Mesendoderm (in vitro differentiated cells): Measurements from ENCODE around the gene IL19.

ENCODE experiments used
- DNase-seq: peaks from one replicate; pipeline ENCODE4 v3.0.0; 2013
- H2AK5ac ChIP-seq: 2 replicates; pipeline ENCODE4 v1.6.1; 2013; ENCODE audit warnings: low read length, inconsistent platforms
- H2BK120ac ChIP-seq: 2 replicates; pipeline ENCODE4 v1.6.1; 2013; ENCODE audit warnings: low read depth, mild to moderate bottlenecking, low read length, moderate library complexity, mixed read lengths
- H2BK15ac ChIP-seq: replicated peaks from 2 replicates; pipeline ENCODE4 v1.6.1; 2013; ENCODE audit warnings: low read depth, mild to moderate bottlenecking, moderate library complexity
- H2BK5ac ChIP-seq: 2 replicates; pipeline ENCODE4 v1.6.1; 2013; ENCODE audit warnings: low read length, inconsistent platforms
- H3K18ac ChIP-seq: 2 replicates; pipeline ENCODE4 v1.6.1; 2013; ENCODE audit warnings: mild to moderate bottlenecking, low read length, mixed read lengths
- H3K23ac ChIP-seq: one replicate; pipeline ENCODE4 v1.6.1; 2013; ENCODE audit warnings: low read length
- H3K27ac ChIP-seq: 2 replicates; pipeline ENCODE4 v1.5.1; 2013; ENCODE audit warnings: low read depth, mild to moderate bottlenecking, inconsistent platforms, low read length, moderate library complexity
- H3K27me3 ChIP-seq: 2 replicates; pipeline ENCODE4 v1.6.1; 2013; ENCODE audit warnings: low read length, control low read depth, mild to moderate bottlenecking, inconsistent platforms; ENCODE audit not compliant: insufficient read depth, poor library complexity
- H3K36me3 ChIP-seq: 2 replicates; pipeline ENCODE4 v1.6.1; 2013; ENCODE audit warnings: low read length, inconsistent platforms; ENCODE audit not compliant: control insufficient read depth, insufficient read depth
- H3K4ac ChIP-seq: one replicate; pipeline ENCODE4 v1.6.1; 2013; ENCODE audit warnings: low read depth, mild to moderate bottlenecking, low read length, moderate library complexity
- H3K4me1 ChIP-seq: 2 replicates; pipeline ENCODE4 v1.6.1; 2013; ENCODE audit warnings: low read depth, low read length, inconsistent platforms; ENCODE audit not compliant: control insufficient read depth
- H3K4me2 ChIP-seq: 2 replicates; pipeline ENCODE4 v1.6.1; 2013; ENCODE audit warnings: low read length
- H3K4me3 ChIP-seq: 2 replicates; pipeline ENCODE4 v1.5.1; 2013; ENCODE audit warnings: mild to moderate bottlenecking, low read length
- H3K56ac ChIP-seq: one replicate; pipeline ENCODE4 v1.6.1; 2013; ENCODE audit warnings: low read length
- H3K79me1 ChIP-seq: 2 replicates; pipeline ENCODE4 v1.6.1; 2013; ENCODE audit warnings: low read length, inconsistent platforms
- H3K79me2 ChIP-seq: 2 replicates; pipeline ENCODE4 v1.6.1; 2013; ENCODE audit warnings: mild to moderate bottlenecking, low read length; ENCODE audit not compliant: control insufficient read depth, insufficient read depth
- H3K9ac ChIP-seq: 2 replicates; pipeline ENCODE4 v1.6.1; 2013; ENCODE audit warnings: low read length, inconsistent platforms
- H4K5ac ChIP-seq: one replicate; pipeline ENCODE4 v1.6.1; 2013; ENCODE audit warnings: low read length
- H4K8ac ChIP-seq: one replicate; pipeline ENCODE4 v1.6.1; 2013; ENCODE audit warnings: low read depth, mild to moderate bottlenecking, control low read depth, low read length, moderate library complexity
- WGBS: extraction: QIAGEN DNeasy Blood & Tissue Kit; methylation state at CpG from one replicate; pipeline ENCODE4 v1.1.7; 2013; ENCODE audit warnings: low lambda C conversion rate, missing lambda C conversion rate; ENCODE audit not compliant: insufficient coverage; ENCODE audit errors: extremely low coverage; 5-methylcytosine and 5-hydroxymethylcytosine counted together

Gene IL19

GRCh38 chr1:206828765-206829164 is 58.2 kb downstream of the IL19 start:
- Histone ChIP-seq H3K9ac (no peak overlapping the region), H3K4me1 (no peaks in the 10 kb centered on the region), H3K18ac (no peak overlapping the region), H3K36me3 (no peaks in the 10 kb centered on the region), H2BK15ac (no peak overlapping the region), H2AK5ac (no peak overlapping the region), H3K4me3 (no peak overlapping the region), H3K4me2 (no peak overlapping the region), H2BK120ac (no peak overlapping the region), H3K79me2 (no peaks in the 10 kb centered on the region), H3K27me3 (no peaks in the 10 kb centered on the region), H4K5ac (no peak overlapping the region), H3K56ac (no peak overlapping the region), H3K23ac (no peak overlapping the region), H4K8ac (no peak overlapping the region), H3K79me1 (no peaks in the 10 kb centered on the region), H2BK5ac (no peak overlapping the region), H3K27ac (no peak overlapping the region), H3K4ac (no peak overlapping the region)
- WGBS, result no CpG with 5 or more reads among the region's 4 CpGs
- peak; percentile 29 for DNase-seq

GRCh38 chr1:206829282-206829681 is 58.7 kb downstream of the IL19 start:
- no peak overlapping the region for H2BK5ac ChIP-seq
- no peak overlapping the region for H3K23ac ChIP-seq
- H3K4me1 ChIP-seq, result no peaks in the 10 kb centered on the region
- no peak overlapping the region for H3K18ac ChIP-seq
- H3K79me1 ChIP-seq, result no peaks in the 10 kb centered on the region
- no peak overlapping the region for H3K27ac ChIP-seq
- WGBS, result no CpG with 5 or more reads among the region's 6 CpGs
- H3K4me2 ChIP-seq, result no peak overlapping the region
- H3K36me3 ChIP-seq, result no peaks in the 10 kb centered on the region
- no peak overlapping the region for H3K9ac ChIP-seq
- no peak overlapping the region for H2AK5ac ChIP-seq
- no peak for DNase-seq
- H3K4ac ChIP-seq, result no peak overlapping the region
- H4K5ac ChIP-seq, result no peak overlapping the region
- no peak overlapping the region for H4K8ac ChIP-seq
- no peak overlapping the region for H2BK120ac ChIP-seq
- no peaks in the 10 kb centered on the region for H3K79me2 ChIP-seq
- no peak overlapping the region for H2BK15ac ChIP-seq
- H3K27me3 ChIP-seq, result no peaks in the 10 kb centered on the region
- no peak overlapping the region for H3K4me3 ChIP-seq
- no peak overlapping the region for H3K56ac ChIP-seq

- H4K5ac ChIP-seq, result no peak overlapping the region
- no CpG with 5 or more reads among the region's 2 CpGs for WGBS
- no peak overlapping the region for H3K27ac ChIP-seq
- H3K27me3 ChIP-seq, result no peaks in the 10 kb centered on the region
- H2BK120ac ChIP-seq, result no peak overlapping the region
- no peak overlapping the region for H3K23ac ChIP-seq
- no peak overlapping the region for H4K8ac ChIP-seq
- H3K79me2 ChIP-seq, result no peaks in the 10 kb centered on the region
- no peak overlapping the region for H3K4me3 ChIP-seq
- no peak for DNase-seq
- no peak overlapping the region for H3K4ac ChIP-seq
- H3K36me3 ChIP-seq, result no peaks in the 10 kb centered on the region
- no peak overlapping the region for H2BK15ac ChIP-seq
- H2AK5ac ChIP-seq, result no peak overlapping the region
- H2BK5ac ChIP-seq, result no peak overlapping the region
- H3K56ac ChIP-seq, result no peak overlapping the region
- H3K9ac ChIP-seq, result no peak overlapping the region
- no peak overlapping the region for H3K18ac ChIP-seq
- H3K4me1 ChIP-seq, result no peaks in the 10 kb centered on the region
- H3K79me1 ChIP-seq, result no peaks in the 10 kb centered on the region
- no peak overlapping the region for H3K4me2 ChIP-seq
Observed at GRCh38 chr1:206829875-206830274, 59.3 kb downstream of the IL19 start.

GRCh38 chr1:206831650-206832049 is 61.1 kb downstream of the IL19 start:
- Histone ChIP-seq H3K56ac (no peak overlapping the region), H3K27ac (no peak overlapping the region), H3K79me2 (no peaks in the 10 kb centered on the region), H3K79me1 (no peaks in the 10 kb centered on the region), H3K9ac (no peak overlapping the region), H3K4ac (no peak overlapping the region), H2AK5ac (no peak overlapping the region), H2BK120ac (no peak overlapping the region), H3K4me1 (no peaks in the 10 kb centered on the region), H3K23ac (no peak overlapping the region), H3K36me3 (no peaks in the 10 kb centered on the region), H3K4me2 (no peak overlapping the region), H4K8ac (no peak overlapping the region), H2BK15ac (no peak overlapping the region), H2BK5ac (no peak overlapping the region), H3K4me3 (no peak overlapping the region), H3K27me3 (no peaks in the 10 kb centered on the region), H4K5ac (no peak overlapping the region), H3K18ac (no peak overlapping the region)
- no CpG with 5 or more reads among the region's 4 CpGs for WGBS
- no peak for DNase-seq

- H2BK5ac ChIP-seq, result no peak overlapping the region
Observed at GRCh38 chr1:206832352-206832880, 61.8 kb downstream of the IL19 start.

GRCh38 chr1:206833106-206833680 is 62.6 kb downstream of the IL19 start:
- no CpG with 5 or more reads among the region's 2 CpGs for WGBS
- Histone ChIP-seq H2BK15ac (no peak overlapping the region), H3K4ac (no peak overlapping the region), H3K36me3 (no peaks in the 10 kb centered on the region), H3K18ac (no peak overlapping the region), H2BK120ac (no peak overlapping the region), H3K4me3 (no peak overlapping the region), H3K79me2 (no peaks in the 10 kb centered on the region), H2AK5ac (no peak overlapping the region), H4K8ac (no peak overlapping the region), H3K79me1 (no peaks in the 10 kb centered on the region), H3K56ac (no peak overlapping the region), H3K4me1 (no peaks in the 10 kb centered on the region), H3K27me3 (no peaks in the 10 kb centered on the region), H3K9ac (no peak overlapping the region), H3K27ac (no peak overlapping the region), H3K4me2 (no peak overlapping the region), H3K23ac (no peak overlapping the region), H4K5ac (no peak overlapping the region), H2BK5ac (no peak overlapping the region)
- no peak for DNase-seq

More at GRCh38 chr1:206832352-206832880, 61.8 kb downstream of the IL19 start:
- Histone ChIP-seq H3K4ac (no peak overlapping the region), H3K56ac (no peak overlapping the region), H2BK15ac (no peak overlapping the region), H2BK120ac (no peak overlapping the region), H3K18ac (no peak overlapping the region), H3K4me1 (no peaks in the 10 kb centered on the region), H3K4me2 (no peak overlapping the region), H3K79me2 (no peaks in the 10 kb centered on the region), H4K5ac (no peak overlapping the region), H3K27me3 (no peaks in the 10 kb centered on the region), H3K23ac (no peak overlapping the region), H2AK5ac (no peak overlapping the region), H3K27ac (no peak overlapping the region), H4K8ac (no peak overlapping the region), H3K9ac (no peak overlapping the region), H3K4me3 (no peak overlapping the region), H3K79me1 (no peaks in the 10 kb centered on the region), H3K36me3 (no peaks in the 10 kb centered on the region)
- no CpG with 5 or more reads among the region's 2 CpGs for WGBS
- no peak for DNase-seq
